CD4-positive, alpha-beta T cell treated with Interferon gamma for 1 hour (primary cell): ENCODE results near the gene CFAP221.
A peak's percentile ranks its signal among the peaks of the same experiment; 100 is the strongest.
"Not testable (repeated sequence)": the region's sequence is repeated elsewhere in the genome, so short reads cannot be mapped to it uniquely, and the experiment has no call there.

Experiments used
- DNase-seq: peaks from one replicate; pipeline ENCODE4 v3.0.0-alpha.2; 2020

CFAP221 gene

GRCh38 chr2:119591523-119591922 lies 47.3 kb downstream of the CFAP221 start:
- no peak for DNase-seq

- no peak for DNase-seq
These were observed 48.2 kb downstream of the CFAP221 start for GRCh38 chr2:119592436-119592835.

DNA sequence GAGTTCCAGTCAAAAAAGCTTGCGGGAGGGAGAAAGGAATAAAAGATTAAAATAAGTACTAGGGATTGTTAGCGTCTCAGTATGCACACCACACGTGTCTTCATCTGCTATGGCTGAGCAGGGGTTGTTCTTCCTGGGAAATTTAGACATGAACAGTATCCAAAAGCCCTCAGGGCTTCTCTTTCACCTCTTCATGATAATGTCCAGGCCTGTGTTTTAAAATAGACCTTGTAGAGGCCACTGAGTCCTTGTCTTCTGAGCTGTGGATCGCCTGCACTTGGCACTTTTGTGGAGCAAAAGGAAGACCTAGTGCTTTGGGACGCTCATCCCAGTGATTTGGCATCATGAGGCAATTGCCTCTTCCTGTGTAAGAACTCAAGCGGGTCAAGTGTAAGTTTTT lies 52.4 kb downstream of the CFAP221 start:
- DNase-seq = no peak

GRCh38 chr2:119598596-119599263 lies 54.5 kb downstream of the CFAP221 start:
- DNase-seq = no peak

DNA sequence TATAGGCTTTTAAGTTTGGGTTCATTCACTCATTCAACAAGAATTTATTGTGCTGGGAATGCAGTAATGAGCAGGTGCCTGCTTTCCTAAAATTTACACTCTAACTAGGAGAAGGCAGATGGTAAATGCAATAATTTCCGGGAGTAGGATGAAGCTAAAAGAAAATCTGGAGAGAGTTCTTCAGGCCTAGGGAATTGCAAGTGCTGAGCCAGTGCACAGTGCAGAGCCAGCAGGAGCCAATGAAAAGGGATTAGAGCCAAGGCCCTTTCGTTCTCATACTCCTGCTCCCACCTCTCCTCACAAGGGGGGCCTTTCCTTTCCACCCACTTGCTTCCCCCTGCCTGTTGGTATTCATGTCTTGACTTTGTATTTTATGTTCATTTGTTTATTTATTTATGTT lies 55.1 kb downstream of the CFAP221 start:
- DNase-seq = no peak

- DNase-seq = no peak
These were observed 60.8 kb downstream of the CFAP221 start for GRCh38 chr2:119605096-119605495.

GRCh38 chr2:119606674-119607073 lies 62.4 kb downstream of the CFAP221 start:
- no peak for DNase-seq

GRCh38 chr2:119608553-119608952 lies 64.3 kb downstream of the CFAP221 start:
- DNase-seq = no peak

- no peak for DNase-seq
These were observed 65.1 kb downstream of the CFAP221 start for GRCh38 chr2:119609337-119609736.

GRCh38 chr2:119614140-119614539 lies 69.9 kb downstream of the CFAP221 start:
- not testable (repeated sequence) for DNase-seq

- no peak for DNase-seq
These were observed 72.2 kb downstream of the CFAP221 start for GRCh38 chr2:119616421-119616820.

GRCh38 chr2:119617455-119617854 lies 73.2 kb downstream of the CFAP221 start:
- no peak for DNase-seq

- DNase-seq = not testable (repeated sequence)
These were observed 74.5 kb downstream of the CFAP221 start for GRCh38 chr2:119618725-119619124.

- DNase-seq = no peak
These were observed 81.0 kb downstream of the CFAP221 start for GRCh38 chr2:119625226-119625625.

GRCh38 chr2:119629323-119629825 lies 85.1 kb downstream of the CFAP221 start:
- DNase-seq = no peak

DNA sequence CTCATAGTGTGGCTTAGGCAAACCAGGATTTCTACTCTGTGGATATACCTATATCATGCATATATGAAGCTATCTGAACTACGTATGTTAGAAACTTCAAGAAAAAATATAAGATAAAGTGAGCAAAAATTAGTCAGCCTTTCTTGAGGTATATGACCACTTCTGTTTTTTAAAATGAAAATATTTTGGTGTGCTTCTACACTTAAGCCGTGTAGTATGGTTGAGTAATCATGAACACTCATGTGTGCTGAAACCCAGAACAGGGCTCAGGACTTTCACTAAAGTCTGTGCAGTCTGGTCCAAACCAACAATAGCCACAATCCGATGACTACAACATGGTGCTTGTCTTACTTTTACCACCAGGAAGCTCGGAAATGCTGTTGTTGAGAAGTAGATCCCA lies 85.9 kb downstream of the CFAP221 start:
- no peak for DNase-seq

- no peak for DNase-seq
These were observed 93.1 kb downstream of the CFAP221 start for GRCh38 chr2:119637371-119637770.

DNA sequence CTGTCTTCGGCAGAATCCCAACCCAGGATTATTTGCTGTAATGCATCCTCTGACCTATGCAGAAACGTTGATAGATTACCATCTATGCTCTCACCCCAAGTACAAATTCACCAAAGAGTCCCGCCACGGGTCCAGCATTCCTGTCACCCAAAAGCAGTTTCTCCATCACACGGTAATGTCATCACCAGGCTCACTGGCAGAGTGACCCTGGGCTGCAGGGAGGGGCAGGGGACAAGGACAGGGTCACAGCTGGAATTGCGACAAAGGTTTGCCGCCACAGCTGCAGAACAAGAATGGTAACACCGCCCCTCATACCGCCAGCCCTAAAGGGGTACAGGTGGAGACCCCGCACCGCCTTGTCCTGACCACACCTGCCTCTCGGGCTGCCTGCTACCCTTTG lies 94.0 kb downstream of the CFAP221 start:
- DNase-seq = no peak

- DNase-seq = no peak
These were observed 94.7 kb downstream of the CFAP221 start for GRCh38 chr2:119638685-119639554.

- DNase-seq = peak; percentile 63
These were observed 97.5 kb downstream of the CFAP221 start for GRCh38 chr2:119641562-119642258.

DNA sequence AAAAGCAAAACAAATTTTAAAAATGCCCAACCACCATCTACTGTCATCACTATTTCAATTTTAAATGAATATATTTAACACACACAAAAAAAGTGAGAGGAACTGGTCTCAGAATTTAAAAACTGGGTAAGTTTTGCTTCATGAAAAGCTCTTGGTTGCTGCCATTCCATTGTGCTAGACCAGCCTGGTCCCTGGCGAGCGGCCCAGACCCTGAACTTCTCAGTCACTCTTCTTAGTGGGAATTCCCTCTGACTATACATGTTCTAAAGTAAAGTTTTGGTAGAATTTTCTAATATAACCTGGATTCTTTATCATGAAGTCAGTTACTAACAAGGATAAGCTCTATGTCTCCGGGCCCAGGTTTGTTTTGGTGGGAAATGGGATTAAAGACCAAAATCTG lies 99.9 kb downstream of the CFAP221 start:
- DNase-seq = no peak

GRCh38 chr2:119645173-119645855 lies 101.1 kb downstream of the CFAP221 start:
- no peak for DNase-seq

DNA sequence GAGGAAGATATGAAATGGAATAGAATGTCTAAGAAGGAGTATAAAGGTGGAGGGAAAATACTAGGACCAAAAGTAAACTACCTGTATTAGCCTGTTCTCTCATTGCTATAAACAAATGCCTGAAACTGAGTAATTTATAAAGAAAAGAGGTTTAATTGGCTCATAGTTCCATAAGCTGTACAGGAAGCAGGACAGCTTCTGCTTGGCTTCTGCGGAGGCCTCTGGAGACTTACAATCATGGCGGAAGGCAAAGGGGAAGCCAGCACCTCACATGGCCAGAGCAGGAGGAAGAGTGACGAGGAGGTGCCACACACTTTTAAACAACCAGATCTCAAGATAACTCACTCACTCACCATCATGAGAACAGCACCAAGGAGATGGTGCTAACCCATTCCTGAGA lies 101.9 kb downstream of the CFAP221 start:
- DNase-seq = no peak
